ENCODE measurements around the gene C20orf144.

Gene C20orf144

GRCh38 chr20:33650111-33650752 is 11.9 kb upstream of the C20orf144 start:
- no peak for DNase-seq

GRCh38 chr20:33650753-33651561 is 11.2 kb upstream of the C20orf144 start:
- no peak for DNase-seq

GRCh38 chr20:33651562-33652048 is 10.5 kb upstream of the C20orf144 start:
- DNase-seq = no peak

GRCh38 chr20:33653218-33653899 is 8.8 kb upstream of the C20orf144 start:
- DNase-seq = no peak

- DNase-seq = peak; percentile 82
Measured at GRCh38 chr20:33653900-33654596, 8.1 kb upstream of the C20orf144 start.

- no peak for DNase-seq
Measured at GRCh38 chr20:33654680-33655161, 7.4 kb upstream of the C20orf144 start.

- no peak for DNase-seq
Measured at GRCh38 chr20:33655164-33655563, 7.0 kb upstream of the C20orf144 start.

- no peak for DNase-seq
Measured at GRCh38 chr20:33656010-33656782, 5.9 kb upstream of the C20orf144 start.

GRCh38 chr20:33656783-33657703 is 5.1 kb upstream of the C20orf144 start:
- no peak for DNase-seq

- DNase-seq = no peak
Measured at GRCh38 chr20:33657704-33658095, 4.4 kb upstream of the C20orf144 start.

- DNase-seq = no peak
Measured at GRCh38 chr20:33658510-33658909, 3.6 kb upstream of the C20orf144 start.

- no peak for DNase-seq
Measured at GRCh38 chr20:33658929-33659328, 3.2 kb upstream of the C20orf144 start.

- no peak for DNase-seq
Measured at GRCh38 chr20:33659341-33660034, 2.6 kb upstream of the C20orf144 start.

- DNase-seq = no peak
Measured at GRCh38 chr20:33660035-33660684, 2.0 kb upstream of the C20orf144 start.

GRCh38 chr20:33660685-33661058 is 1.5 kb upstream of the C20orf144 start:
- DNase-seq = no peak

- no peak for DNase-seq
Measured at GRCh38 chr20:33663161-33664084, 1.3 kb downstream of the C20orf144 start.

- DNase-seq = no peak
Measured at GRCh38 chr20:33664085-33664761, 2.1 kb downstream of the C20orf144 start.

- no peak for DNase-seq
Measured at GRCh38 chr20:33664762-33665144, 2.6 kb downstream of the C20orf144 start.
